Prostate gland (tissue), 2 donors: ENCODE measurements around the gene ATXN10. TPM values are rescaled to one million over a fixed set of nuclear protein-coding genes. Genes with fewer than 3 reads are reported as not detected.
"Not testable (repeated sequence)": the region's sequence is repeated elsewhere in the genome, so short reads cannot be mapped to it uniquely, and the experiment has no call there.

Source experiments
- DNase-seq: peaks from one replicate; pipeline ENCODE4 v3.0.0-alpha.2; 2019; ENCODE audit warnings: low spot score
- H3K27ac ChIP-seq, 2 donors: fragments of 200-600 bp; sonication (generic); 2 replicates each; pipeline ENCODE4 v1.5.1; 2017 to 2019
- H3K27me3 ChIP-seq: fragments of 200-600 bp; sonication (generic); replicated peaks from 2 replicates; pipeline ENCODE4 v1.5.1; 2019; ENCODE audit not compliant: insufficient read depth
- H3K36me3 ChIP-seq, 2 donors: fragments of 200-600 bp; sonication (generic); 1 replicate in 1 of 2; 2 replicates in 1 of 2; pipeline versions ENCODE4 v1.5.1 to v1.8.1; 2017 to 2019
- H3K4me1 ChIP-seq: fragments of 200-600 bp; sonication (generic); replicated peaks from 2 replicates; pipeline ENCODE4 v1.5.1; 2019
- H3K4me3 ChIP-seq, 2 donors: fragments of 200-600 bp; sonication (generic); 2 replicates each; pipeline ENCODE4 v1.5.1; 2017 to 2019
- H3K9me3 ChIP-seq: fragments of 200-600 bp; sonication (generic); 2 replicates; pipeline ENCODE4 v1.5.1; 2017
- CTCF ChIP-seq, 4 experiments: fragments of 200-600 bp in 2 of 4; fragments of 450-650 bp in 2 of 4; sonication (generic) in 2 of 4; IDR thresholded peaks; 1 replicate in 3 of 4; 2 replicates in 1 of 4; pipeline ENCODE4 v1.5.1; 2016 to 2019; ENCODE audit warnings: antibody characterized with exemption in 4 of 4, mild to moderate bottlenecking in 2 of 4, moderate library complexity in 2 of 4
- POLR2A ChIP-seq: fragments of 450-650 bp; IDR thresholded peaks from one replicate; pipeline ENCODE4 v1.6.1; 2016; ENCODE audit warnings: antibody characterized with exemption, mild to moderate bottlenecking
- POLR2AphosphoS5 ChIP-seq: sonication (generic); formaldehyde crosslinking; IDR thresholded peaks from one replicate; pipeline ENCODE4 v1.6.1; 2017; ENCODE audit warnings: antibody characterized with exemption
- WGBS: methylation state at CpG from one replicate; pipeline ENCODE4 v1.1.5; 2018; 5-methylcytosine and 5-hydroxymethylcytosine counted together
- intact Hi-C: fragments of 100-400 bp; cut with DNase I; formaldehyde crosslinking; loops from one replicate; pipeline ENCODE4 v1.14.2; 2022
- total RNA-seq, 2 donors: library from RNA; depleted of rRNA; stranded (reverse); fragments of >200 nt; gene quantifications; one replicate each; pipeline ENCODE4 v1.1.0, GENCODE V29; 2016

Gene ATXN10
- total RNA-seq, result 100 to 1,000 TPM; 125 to 148 TPM

- peak; percentile 51 for DNase-seq
- Histone ChIP-seq H3K4me1 (no peaks in the 10 kb centered on the region), H3K27ac (peak within 1 kb of the TSS; percentile 85 to 87), H3K9me3 (no peaks in the 10 kb centered on the region), H3K4me3 (peak within 1 kb of the TSS; percentile 83 to 88), H3K36me3 (no peaks in the 10 kb centered on the region), H3K27me3 (no peaks in the 10 kb centered on the region)
- WGBS, result under 1% methylated on average over 66 of the region's 89 CpGs
- intact Hi-C loops, result no loop called here
- TF ChIP-seq CTCF (IDR thresholded peaks at IDR 0.05), result peak in 1 of 4 experiments; percentile 4
- peak; percentile 35 for TF ChIP-seq POLR2AphosphoS5
- TF ChIP-seq POLR2A, result peak; percentile 68
Measured at GRCh38 chr22:45671783-45672563, at the start of gene ATXN10. TSS of gene ATXN10 (plus strand) at chr22:45671834. CDS start at chr22:45672064, 230 bp downstream.

- no peak overlapping the region for H3K4me3 ChIP-seq
- no peaks in the 10 kb centered on the region for H3K27me3 ChIP-seq
- H3K27ac ChIP-seq, result no peak overlapping the region
- 87% methylated on average over 11 of the region's 11 CpGs for WGBS
- H3K36me3 ChIP-seq, result no peaks in the 10 kb centered on the region
- intact Hi-C loops, result no loop called here
- H3K4me1 ChIP-seq, result no peaks in the 10 kb centered on the region
- no peak for DNase-seq
- no peaks in the 10 kb centered on the region for H3K9me3 ChIP-seq
- TF ChIP-seq POLR2AphosphoS5, result no peak
- TF ChIP-seq CTCF (IDR thresholded peaks at IDR 0.05), result no peak
- no peak for TF ChIP-seq POLR2A
Measured at GRCh38 chr22:45621836-45622600, 49.6 kb upstream of the ATXN10 start.

DNA sequence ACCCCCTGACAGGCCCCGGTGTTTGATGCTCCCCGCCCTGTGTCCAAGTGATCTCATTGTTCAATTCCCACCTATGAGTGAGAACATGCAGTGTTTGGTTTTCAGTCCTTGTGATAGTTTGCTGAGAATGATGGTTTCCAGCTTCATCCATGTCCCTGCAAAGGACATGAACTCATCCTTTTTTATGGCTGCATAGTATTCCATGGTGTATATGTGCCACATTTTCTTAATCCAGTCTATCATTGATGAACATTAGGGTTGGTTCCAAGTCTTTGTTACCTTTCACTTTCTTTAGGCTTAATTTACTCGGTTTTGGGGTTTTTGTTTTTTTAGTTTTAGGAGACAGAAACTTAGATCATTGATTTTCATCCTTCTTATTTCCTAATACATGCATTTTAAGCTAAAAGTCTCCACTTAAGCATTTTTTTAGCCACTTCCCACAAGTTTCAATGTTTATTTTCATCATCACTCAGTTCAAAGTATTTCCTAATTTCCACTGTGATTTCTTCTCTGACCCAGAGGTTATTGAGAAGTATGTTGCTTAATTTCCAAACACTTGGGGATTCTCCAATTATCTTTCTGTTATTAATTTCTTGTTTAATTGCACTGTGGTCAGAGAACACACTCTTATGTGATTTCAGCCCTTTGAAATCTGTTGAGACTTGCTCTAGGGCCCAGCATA is 48.0 kb upstream of the ATXN10 start:
- DNase-seq, H3K27me3 ChIP-seq, H3K4me3 ChIP-seq, H3K36me3 ChIP-seq, H3K9me3 ChIP-seq, H3K4me1 ChIP-seq, intact Hi-C loops, H3K27ac ChIP-seq: not testable (repeated sequence)
- 92% methylated on average over 3 of the region's 3 CpGs for WGBS

DNA sequence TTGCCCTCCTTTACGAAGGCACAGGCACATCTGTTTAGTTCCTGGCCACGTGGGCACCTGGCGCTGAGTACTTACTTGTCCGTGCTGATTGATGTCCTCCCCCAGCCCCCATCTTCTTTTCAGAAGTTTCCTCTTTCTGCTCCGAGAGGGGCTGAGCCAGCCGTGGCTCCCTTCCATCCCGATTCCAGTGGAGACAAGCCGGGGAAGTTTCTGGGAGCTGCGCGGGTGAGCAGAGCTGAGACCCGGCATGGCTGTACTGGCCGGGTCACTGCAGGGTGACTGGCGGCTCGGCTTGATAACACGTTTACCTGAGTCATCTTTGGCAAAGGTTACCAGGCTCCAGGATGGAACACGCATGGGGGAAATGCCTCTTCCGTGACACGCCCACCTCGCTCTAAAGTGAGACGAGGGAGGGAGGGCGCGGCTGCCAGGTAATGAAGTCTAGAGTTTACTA is 45.4 kb upstream of the ATXN10 start:
- intact Hi-C loops, result no loop called here
- H3K36me3 ChIP-seq, result no peaks in the 10 kb centered on the region
- no peaks in the 10 kb centered on the region for H3K9me3 ChIP-seq
- TF ChIP-seq CTCF (IDR thresholded peaks at IDR 0.05) (no peak), POLR2AphosphoS5 (peak; percentile 84), POLR2A (peak; percentile 39)
- 39% methylated on average over 22 of the region's 22 CpGs for WGBS
- H3K4me3 ChIP-seq, result no peak overlapping the region
- peak; percentile 87 for DNase-seq
- no peaks in the 10 kb centered on the region for H3K27me3 ChIP-seq
- H3K4me1 ChIP-seq, result no peaks in the 10 kb centered on the region
- peak overlapping the region; percentile 9 to 41 for H3K27ac ChIP-seq
